ENCODE measurements around the gene SYT7.
"Not testable (repeated sequence)": the region's sequence is repeated elsewhere in the genome, so short reads cannot be mapped to it uniquely, and the experiment has no call there.

SYT7 gene

DNA sequence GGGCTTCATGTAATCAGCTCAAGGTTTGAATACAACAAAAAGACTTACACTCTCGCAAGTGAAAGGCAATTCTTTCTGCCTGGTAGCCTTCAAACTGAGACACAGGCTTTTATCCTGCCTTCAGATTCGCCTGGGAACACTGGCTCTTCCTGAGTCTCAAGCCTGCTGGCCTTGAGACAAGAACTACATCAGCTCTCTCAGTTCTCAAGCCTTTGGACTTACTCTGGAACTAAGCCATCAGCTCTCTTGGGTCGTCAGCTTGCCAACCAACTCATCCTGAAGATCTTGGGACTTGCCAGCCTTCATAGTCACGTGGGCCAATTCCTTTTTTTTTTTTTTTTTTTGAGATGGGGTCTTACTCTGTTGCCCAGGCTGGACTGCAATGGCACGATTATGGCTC is 108.0 kb downstream of the SYT7 start:
- H3K9ac ChIP-seq (ENCODE audit: low read length), result no peak overlapping the region
- no peak overlapping the region for H3K4me2 ChIP-seq (ENCODE audit: low read depth, low read length)
- H3K27ac ChIP-seq (ENCODE audit: low read length), result no peak overlapping the region
- no peak for TF ChIP-seq EZH2phosphoT487 (IDR thresholded peaks at IDR 0.05; ENCODE audit: low read length)
- no peak for TF ChIP-seq EZH2 (optimal IDR thresholded peaks at IDR 0.05; ENCODE audit: low read depth, low read length)
- TF ChIP-seq, protein P1, sequence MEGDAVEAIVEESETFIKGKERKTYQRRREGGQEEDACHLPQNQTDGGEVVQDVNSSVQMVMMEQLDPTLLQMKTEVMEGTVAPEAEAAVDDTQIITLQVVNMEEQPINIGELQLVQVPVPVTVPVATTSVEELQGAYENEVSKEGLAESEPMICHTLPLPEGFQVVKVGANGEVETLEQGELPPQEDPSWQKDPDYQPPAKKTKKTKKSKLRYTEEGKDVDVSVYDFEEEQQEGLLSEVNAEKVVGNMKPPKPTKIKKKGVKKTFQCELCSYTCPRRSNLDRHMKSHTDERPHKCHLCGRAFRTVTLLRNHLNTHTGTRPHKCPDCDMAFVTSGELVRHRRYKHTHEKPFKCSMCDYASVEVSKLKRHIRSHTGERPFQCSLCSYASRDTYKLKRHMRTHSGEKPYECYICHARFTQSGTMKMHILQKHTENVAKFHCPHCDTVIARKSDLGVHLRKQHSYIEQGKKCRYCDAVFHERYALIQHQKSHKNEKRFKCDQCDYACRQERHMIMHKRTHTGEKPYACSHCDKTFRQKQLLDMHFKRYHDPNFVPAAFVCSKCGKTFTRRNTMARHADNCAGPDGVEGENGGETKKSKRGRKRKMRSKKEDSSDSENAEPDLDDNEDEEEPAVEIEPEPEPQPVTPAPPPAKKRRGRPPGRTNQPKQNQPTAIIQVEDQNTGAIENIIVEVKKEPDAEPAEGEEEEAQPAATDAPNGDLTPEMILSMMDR (IDR thresholded peaks at IDR 0.05; ENCODE audit: low read length), result no peak
- H3K4me1 ChIP-seq (ENCODE audit: low read length), result no peaks in the 10 kb centered on the region
- no peaks in the 10 kb centered on the region for H3K9me2 ChIP-seq (replicated peaks; ENCODE audit: insufficient read depth, low read length)
- no peak overlapping the region for H2AFZ ChIP-seq (ENCODE audit: low read length)
- no peaks in the 10 kb centered on the region for H4K20me1 ChIP-seq (ENCODE audit: insufficient read depth, low read length)
- DNase-seq, result no peak
- no peaks in the 10 kb centered on the region for H3K27me3 ChIP-seq (replicated peaks; ENCODE audit: insufficient read depth, low read length)
- no peaks in the 10 kb centered on the region for H3K36me3 ChIP-seq (replicated peaks; ENCODE audit: insufficient read depth, low read length)
- H3F3A ChIP-seq (ENCODE audit: insufficient read depth, low read length), result no peaks in the 10 kb centered on the region
- no peaks in the 10 kb centered on the region for H3K79me2 ChIP-seq (ENCODE audit: low read length)
- H3K9me3 ChIP-seq (replicated peaks; ENCODE audit: insufficient read depth, low read length), result no peaks in the 10 kb centered on the region
- no peak overlapping the region for H3K4me3 ChIP-seq (ENCODE audit: low read length)

DNA sequence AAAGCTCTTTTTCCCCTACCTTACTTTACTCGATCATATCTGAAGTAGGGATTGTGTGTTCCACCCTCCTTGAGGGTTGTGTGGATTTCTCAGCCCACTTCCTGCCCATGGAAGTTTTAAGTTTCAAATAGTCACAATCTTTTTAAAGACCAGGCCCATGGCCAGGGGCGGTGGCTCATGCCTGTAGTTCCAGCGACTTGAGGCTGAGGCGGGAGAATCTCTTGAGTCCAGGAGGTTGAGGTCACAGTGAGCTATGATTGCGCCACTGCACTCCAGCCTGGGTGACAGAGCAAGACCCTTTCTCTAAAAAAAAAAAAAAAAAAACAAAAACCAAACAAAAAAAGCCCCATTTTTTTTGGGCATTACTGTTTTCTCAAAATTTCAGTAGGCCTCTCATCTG is 108.6 kb downstream of the SYT7 start:
- no peak overlapping the region for H3K27ac ChIP-seq (ENCODE audit: low read length)
- H4K20me1 ChIP-seq (ENCODE audit: insufficient read depth, low read length), result no peaks in the 10 kb centered on the region
- H3K36me3 ChIP-seq (replicated peaks; ENCODE audit: insufficient read depth, low read length), result no peaks in the 10 kb centered on the region
- no peaks in the 10 kb centered on the region for H3K27me3 ChIP-seq (replicated peaks; ENCODE audit: insufficient read depth, low read length)
- H3K4me1 ChIP-seq (ENCODE audit: low read length), result no peaks in the 10 kb centered on the region
- no peak overlapping the region for H3K4me3 ChIP-seq (ENCODE audit: low read length)
- H3K79me2 ChIP-seq (ENCODE audit: low read length), result no peaks in the 10 kb centered on the region
- no peak overlapping the region for H3K4me2 ChIP-seq (ENCODE audit: low read depth, low read length)
- no peaks in the 10 kb centered on the region for H3K9me2 ChIP-seq (replicated peaks; ENCODE audit: insufficient read depth, low read length)
- no peak overlapping the region for H2AFZ ChIP-seq (ENCODE audit: low read length)
- H3K9ac ChIP-seq (ENCODE audit: low read length), result no peak overlapping the region
- TF ChIP-seq, protein P1 (IDR thresholded peaks at IDR 0.05; ENCODE audit: low read length), result no peak
- TF ChIP-seq EZH2phosphoT487 (IDR thresholded peaks at IDR 0.05; ENCODE audit: low read length), result no peak
- no peaks in the 10 kb centered on the region for H3K9me3 ChIP-seq (replicated peaks; ENCODE audit: insufficient read depth, low read length)
- H3F3A ChIP-seq (ENCODE audit: insufficient read depth, low read length), result no peaks in the 10 kb centered on the region
- DNase-seq, result no peak

DNA sequence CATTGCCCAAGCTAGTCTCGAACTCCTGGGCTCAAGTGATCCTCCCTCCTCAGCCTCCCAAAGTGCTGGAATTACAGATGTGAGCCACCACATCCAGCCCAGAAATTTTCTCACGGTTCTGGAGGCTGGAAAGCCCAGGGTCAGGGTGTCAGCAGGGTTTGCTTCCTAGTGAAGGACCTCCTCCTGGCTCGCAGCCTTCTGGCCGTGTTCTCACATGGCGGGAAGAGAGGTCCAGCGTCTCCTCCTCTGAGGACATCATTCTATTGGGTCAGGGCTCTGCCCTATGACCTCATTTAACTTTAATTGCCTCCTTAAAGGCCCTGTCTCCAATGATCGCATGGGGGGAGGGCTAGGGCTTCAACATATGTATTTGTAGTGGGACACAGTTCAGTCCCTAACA is 112.9 kb downstream of the SYT7 start:
- Histone ChIP-seq H3K4me2 (ENCODE audit: low read depth, low read length) (no peak overlapping the region), H3K9me3 (replicated peaks; ENCODE audit: insufficient read depth, low read length) (no peaks in the 10 kb centered on the region), H3K9me2 (replicated peaks; ENCODE audit: insufficient read depth, low read length) (no peaks in the 10 kb centered on the region), H3K27me3 (replicated peaks; ENCODE audit: insufficient read depth, low read length) (no peaks in the 10 kb centered on the region), H3K9ac (ENCODE audit: low read length) (no peak overlapping the region), H3K79me2 (ENCODE audit: low read length) (no peaks in the 10 kb centered on the region), H2AFZ (ENCODE audit: low read length) (no peak overlapping the region), H3K27ac (ENCODE audit: low read length) (no peak overlapping the region), H3K36me3 (replicated peaks; ENCODE audit: insufficient read depth, low read length) (no peaks in the 10 kb centered on the region), H3F3A (ENCODE audit: insufficient read depth, low read length) (no peaks in the 10 kb centered on the region), H4K20me1 (ENCODE audit: insufficient read depth, low read length) (no peaks in the 10 kb centered on the region), H3K4me3 (ENCODE audit: low read length) (no peak overlapping the region), H3K4me1 (ENCODE audit: low read length) (no peaks in the 10 kb centered on the region)
- no peak for TF ChIP-seq EZH2phosphoT487 (IDR thresholded peaks at IDR 0.05; ENCODE audit: low read length)
- TF ChIP-seq, protein P1 (IDR thresholded peaks at IDR 0.05; ENCODE audit: low read length), result no peak
- no peak for TF ChIP-seq EZH2 (optimal IDR thresholded peaks at IDR 0.05; ENCODE audit: low read depth, low read length)
- DNase-seq, result no peak

DNA sequence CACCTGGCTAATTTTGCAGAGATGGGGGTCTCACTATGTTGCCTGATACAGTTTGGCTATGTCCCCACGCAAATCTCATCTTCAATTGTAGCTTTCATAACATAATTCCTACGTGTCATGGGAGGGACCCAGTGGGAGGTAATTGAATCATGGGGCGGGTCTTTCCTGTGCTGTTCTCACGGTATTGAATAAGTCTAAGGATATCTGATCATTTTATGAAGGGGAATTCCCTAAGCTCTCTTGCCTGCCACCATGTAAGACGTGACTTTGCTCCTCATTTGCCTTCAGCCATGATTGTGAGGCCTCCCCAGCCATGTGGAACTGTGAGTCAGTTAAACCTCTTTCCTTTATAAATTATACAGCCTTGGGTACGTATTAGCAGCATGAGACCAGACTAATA is 113.3 kb downstream of the SYT7 start:
- not testable (repeated sequence) for H2AFZ ChIP-seq (ENCODE audit: low read length); H3K4me1 ChIP-seq (ENCODE audit: low read length); H3K4me3 ChIP-seq (ENCODE audit: low read length); H3K9me3 ChIP-seq (replicated peaks; ENCODE audit: insufficient read depth, low read length); H3K9me2 ChIP-seq (replicated peaks; ENCODE audit: insufficient read depth, low read length); H3F3A ChIP-seq (ENCODE audit: insufficient read depth, low read length); H3K4me2 ChIP-seq (ENCODE audit: low read depth, low read length); H3K27me3 ChIP-seq (replicated peaks; ENCODE audit: insufficient read depth, low read length); H3K27ac ChIP-seq (ENCODE audit: low read length); H4K20me1 ChIP-seq (ENCODE audit: insufficient read depth, low read length); DNase-seq; H3K36me3 ChIP-seq (replicated peaks; ENCODE audit: insufficient read depth, low read length); H3K79me2 ChIP-seq (ENCODE audit: low read length); H3K9ac ChIP-seq (ENCODE audit: low read length)

All from MM.1S (cell line).